ENCODE measurements around the gene CLN5. TPM values are rescaled to one million over a fixed set of nuclear protein-coding genes. Genes with fewer than 3 reads are reported as not detected.

CLN5 gene
- total RNA-seq, 1 donor from 2014 or later = 15.0 TPM

DNA sequence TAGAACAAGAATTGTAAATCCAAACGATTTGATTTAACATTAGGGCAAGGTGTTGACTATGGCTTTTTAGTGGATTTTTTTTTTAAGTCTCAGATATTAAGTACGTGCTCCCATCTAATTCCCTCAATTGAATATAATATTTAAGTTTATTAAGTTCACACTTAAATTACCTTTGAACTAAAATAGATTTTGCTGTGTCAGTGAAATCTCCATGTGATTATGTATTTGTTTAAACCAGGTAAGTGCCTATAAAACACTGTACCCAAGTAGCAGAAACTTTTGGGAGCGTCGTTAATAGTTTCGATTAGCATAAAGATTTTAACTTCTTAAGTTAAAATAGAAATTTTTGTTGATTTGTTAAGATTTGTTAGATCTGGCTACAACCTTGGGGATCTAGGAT, 1.6 kb downstream of the CLN5 start:
- Histone ChIP-seq H3K4me1 (peaks cover 24% of the 10 kb centered on the region), H3K9me3 (no peaks in the 10 kb centered on the region), H3K27me3 (no peaks in the 10 kb centered on the region), H3K4me3 (peak overlapping the region; percentile 73 to 74), H3K36me3 (peaks cover 0 to 14% of the 10 kb centered on the region in 2 donors), H3K27ac (peak overlapping the region; percentile 88)
- intact Hi-C loops (cut with DNase I) = loop anchor here (5.0 kb wide), 1 partner anchor 34 kb away; the partner anchor contains the start of gene FBXL3
- DNase-seq (ENCODE audit: extremely low spot score in 2 of 2) = no peak
- TF ChIP-seq, protein P1, sequence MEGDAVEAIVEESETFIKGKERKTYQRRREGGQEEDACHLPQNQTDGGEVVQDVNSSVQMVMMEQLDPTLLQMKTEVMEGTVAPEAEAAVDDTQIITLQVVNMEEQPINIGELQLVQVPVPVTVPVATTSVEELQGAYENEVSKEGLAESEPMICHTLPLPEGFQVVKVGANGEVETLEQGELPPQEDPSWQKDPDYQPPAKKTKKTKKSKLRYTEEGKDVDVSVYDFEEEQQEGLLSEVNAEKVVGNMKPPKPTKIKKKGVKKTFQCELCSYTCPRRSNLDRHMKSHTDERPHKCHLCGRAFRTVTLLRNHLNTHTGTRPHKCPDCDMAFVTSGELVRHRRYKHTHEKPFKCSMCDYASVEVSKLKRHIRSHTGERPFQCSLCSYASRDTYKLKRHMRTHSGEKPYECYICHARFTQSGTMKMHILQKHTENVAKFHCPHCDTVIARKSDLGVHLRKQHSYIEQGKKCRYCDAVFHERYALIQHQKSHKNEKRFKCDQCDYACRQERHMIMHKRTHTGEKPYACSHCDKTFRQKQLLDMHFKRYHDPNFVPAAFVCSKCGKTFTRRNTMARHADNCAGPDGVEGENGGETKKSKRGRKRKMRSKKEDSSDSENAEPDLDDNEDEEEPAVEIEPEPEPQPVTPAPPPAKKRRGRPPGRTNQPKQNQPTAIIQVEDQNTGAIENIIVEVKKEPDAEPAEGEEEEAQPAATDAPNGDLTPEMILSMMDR (IDR thresholded peaks at IDR 0.05) = no peak
- TF ChIP-seq POLR2A (IDR thresholded peaks at IDR 0.05) (no peak), POLR2AphosphoS5 (IDR thresholded peaks at IDR 0.05; ENCODE audit: insufficient read depth in 1 of 2, low read depth in 1 of 2) (no peak)

DNA sequence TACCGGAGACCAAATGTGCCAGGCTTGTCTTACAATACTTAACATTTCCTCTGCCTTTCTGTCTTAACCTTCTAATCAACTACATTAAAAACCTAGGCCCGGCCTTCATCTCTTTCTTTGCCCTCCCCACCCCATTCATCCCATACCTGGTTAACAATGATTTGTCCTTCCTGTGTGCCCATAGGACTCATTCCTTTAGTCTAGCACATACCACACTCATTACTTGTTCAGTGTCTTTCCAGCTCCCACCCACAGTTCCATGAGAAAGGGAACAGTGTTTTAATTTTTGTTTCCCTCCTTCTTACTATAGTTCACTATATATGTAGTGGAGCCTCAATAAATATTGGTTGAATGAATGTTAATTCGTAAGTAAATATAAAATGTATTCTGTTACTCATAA, 2.4 kb downstream of the CLN5 start:
- TF ChIP-seq, protein P1 (IDR thresholded peaks at IDR 0.05) = no peak
- TF ChIP-seq POLR2A (IDR thresholded peaks at IDR 0.05) (no peak), POLR2AphosphoS5 (IDR thresholded peaks at IDR 0.05; ENCODE audit: insufficient read depth in 1 of 2, low read depth in 1 of 2) (no peak)
- DNase-seq (ENCODE audit: extremely low spot score in 2 of 2) = no peak
- H3K4me3 ChIP-seq = no peak overlapping the region
- H3K36me3 ChIP-seq = peaks cover 0 to 21% of the 10 kb centered on the region in 2 donors
- peaks cover 24% of the 10 kb centered on the region for H3K4me1 ChIP-seq
- H3K27me3 ChIP-seq = no peaks in the 10 kb centered on the region
- no peak overlapping the region for H3K27ac ChIP-seq
- intact Hi-C loops (cut with DNase I) = loop anchor here (5.0 kb wide), 1 partner anchor 33 kb away; the partner anchor contains the start of gene FBXL3
- no peaks in the 10 kb centered on the region for H3K9me3 ChIP-seq

DNA sequence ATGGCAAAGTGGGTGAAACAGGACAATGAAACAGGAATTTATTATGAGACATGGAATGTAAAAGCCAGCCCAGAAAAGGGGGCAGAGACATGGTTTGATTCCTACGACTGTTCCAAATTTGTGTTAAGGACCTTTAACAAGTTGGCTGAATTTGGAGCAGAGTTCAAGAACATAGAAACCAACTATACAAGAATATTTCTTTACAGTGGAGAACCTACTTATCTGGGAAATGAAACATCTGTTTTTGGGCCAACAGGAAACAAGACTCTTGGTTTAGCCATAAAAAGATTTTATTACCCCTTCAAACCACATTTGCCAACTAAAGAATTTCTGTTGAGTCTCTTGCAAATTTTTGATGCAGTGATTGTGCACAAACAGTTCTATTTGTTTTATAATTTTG, 8.6 kb downstream of the CLN5 start:
- TF ChIP-seq POLR2A (IDR thresholded peaks at IDR 0.05) = no peak
- TF ChIP-seq POLR2AphosphoS5 (IDR thresholded peaks at IDR 0.05; ENCODE audit: insufficient read depth in 1 of 2, low read depth in 1 of 2) = no peak
- TF ChIP-seq, protein P1 (IDR thresholded peaks at IDR 0.05) = no peak
- no peaks in the 10 kb centered on the region for H3K27me3 ChIP-seq
- peaks cover 41% of the 10 kb centered on the region for H3K4me1 ChIP-seq
- intact Hi-C loops (cut with DNase I) = no loop called here
- no peaks in the 10 kb centered on the region for H3K9me3 ChIP-seq
- no peak overlapping the region for H3K27ac ChIP-seq
- peaks cover 0 to 33% of the 10 kb centered on the region in 2 donors for H3K36me3 ChIP-seq
- no peak overlapping the region for H3K4me3 ChIP-seq
- DNase-seq (ENCODE audit: extremely low spot score in 2 of 2) = no peak

DNA sequence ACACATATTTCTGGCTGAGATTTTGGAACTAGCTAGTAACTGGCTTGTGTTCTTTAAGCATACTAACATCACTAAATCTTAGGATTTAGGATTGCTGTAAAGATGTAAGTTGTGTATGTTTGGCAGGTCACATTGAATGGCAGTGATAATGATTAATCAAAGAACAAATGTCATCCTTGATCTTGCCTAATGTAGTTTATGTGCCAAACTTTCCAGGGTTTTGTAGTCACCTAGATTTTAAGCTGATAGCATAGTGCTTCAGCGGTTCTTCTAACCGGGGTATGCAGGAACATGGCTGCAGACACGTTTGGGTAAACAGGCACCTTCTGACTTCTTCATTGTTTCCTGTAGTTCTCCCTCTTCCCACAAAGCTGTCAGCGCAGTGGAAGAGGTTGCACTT, 9.7 kb downstream of the CLN5 start:
- DNase-seq (ENCODE audit: extremely low spot score in 2 of 2) = no peak
- Histone ChIP-seq H3K27ac (no peak overlapping the region), H3K4me1 (peaks cover 41% of the 10 kb centered on the region), H3K27me3 (no peaks in the 10 kb centered on the region), H3K36me3 (peaks cover 0 to 28% of the 10 kb centered on the region in 2 donors), H3K9me3 (no peaks in the 10 kb centered on the region), H3K4me3 (no peak overlapping the region)
- intact Hi-C loops (cut with DNase I) = no loop called here
- no peak for TF ChIP-seq POLR2A (IDR thresholded peaks at IDR 0.05)
- TF ChIP-seq, protein P1 (IDR thresholded peaks at IDR 0.05) = no peak
- no peak for TF ChIP-seq POLR2AphosphoS5 (IDR thresholded peaks at IDR 0.05; ENCODE audit: insufficient read depth in 1 of 2, low read depth in 1 of 2)

DNA sequence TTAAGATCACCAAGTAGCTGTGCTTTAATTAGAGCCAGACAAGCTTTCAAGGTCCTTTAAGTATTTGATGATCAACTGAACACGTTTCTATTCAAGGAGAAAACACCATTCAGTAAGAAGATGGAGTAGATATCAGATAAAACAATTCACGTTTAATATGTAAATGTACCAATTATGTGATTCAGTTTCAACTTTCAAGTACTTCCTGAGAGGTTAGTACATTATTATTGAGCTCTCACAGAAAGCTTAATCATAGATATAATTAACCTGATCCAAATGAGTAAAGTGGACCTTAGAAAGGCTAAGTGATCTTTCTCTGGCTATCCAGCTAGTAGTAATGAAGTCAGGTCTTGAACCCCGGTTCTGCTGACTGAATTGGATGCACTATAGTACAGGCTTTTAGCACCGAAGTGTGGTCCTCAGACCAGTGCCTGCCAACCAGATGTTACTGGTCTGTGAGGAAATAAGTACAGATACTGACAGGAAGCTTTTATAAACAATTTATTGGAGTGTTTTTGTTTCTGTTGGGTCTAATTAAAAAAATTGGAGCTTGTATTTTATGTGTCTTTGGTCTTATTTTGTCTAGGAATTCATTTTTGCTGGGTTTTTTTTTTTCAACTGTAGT, 10.2 kb downstream of the CLN5 start:
- DNase-seq (ENCODE audit: extremely low spot score in 2 of 2) = no peak
- TF ChIP-seq POLR2AphosphoS5 (IDR thresholded peaks at IDR 0.05; ENCODE audit: insufficient read depth in 1 of 2, low read depth in 1 of 2) (no peak), POLR2A (IDR thresholded peaks at IDR 0.05) (no peak)
- TF ChIP-seq, protein P1 (IDR thresholded peaks at IDR 0.05) = no peak
- Histone ChIP-seq H3K9me3 (no peaks in the 10 kb centered on the region), H3K4me3 (no peak overlapping the region), H3K27ac (no peak overlapping the region), H3K4me1 (peaks cover 44% of the 10 kb centered on the region), H3K36me3 (peaks cover 0 to 25% of the 10 kb centered on the region in 2 donors), H3K27me3 (no peaks in the 10 kb centered on the region)
- intact Hi-C loops (cut with DNase I) = no loop called here

All from vagina (tissue), 2 donors.